GM12878 (cell line): ENCODE data around the gene ANOS1. TPM values are rescaled to one million over a fixed set of nuclear protein-coding genes. Genes with fewer than 3 reads are reported as not detected.

Experiments used
- ATAC-seq: fragments of 200-7000 bp; cut with Tn5 transposase; 3 replicates; pipeline ENCODE4 v1.9.1; 2020; ENCODE audit warnings: mild to moderate bottlenecking, moderate library complexity
- BruUV-seq: library from RNA; stranded (reverse); fragments of 400-500 nt; replicated peaks from 2 replicates; lab custom pipeline; 2021; lab: Mats Ljungman, UMichigan
- CTCF ChIA-PET: fragments of 300-600 bp; sonication (Branson Sonifier 250); formaldehyde crosslinking; extraction: SDS; loops from one replicate; lab custom pipeline; 2021; ENCODE audit warnings: inconsistent platforms; lab: Yijun Ruan, JAX
- POLR2A ChIA-PET: fragments of 350-600 bp; formaldehyde crosslinking; extraction: SDS; loops from one replicate; lab custom pipeline; 2021; ENCODE audit warnings: inconsistent platforms; lab: Charles Lee
- RAD21 ChIA-PET: fragments of 300-600 bp; sonication (Branson Sonifier 250); formaldehyde crosslinking; loops from one replicate; lab custom pipeline; 2023; ENCODE audit warnings: antibody characterized with exemption; ENCODE audit not compliant: unreplicated experiment; lab: Charles Lee
- SMC1A ChIA-PET: fragments of 300-600 bp; sonication (Branson Sonifier 250); formaldehyde crosslinking; loops from one replicate; lab custom pipeline; 2023; ENCODE audit not compliant: unreplicated experiment, uncharacterized antibody; lab: Charles Lee
- DNase-seq: peaks from one replicate; pipeline ENCODE4 v3.0.0-alpha.2; 2011; ENCODE audit warnings: low read depth, low spot score
- FAIRE-seq: peaks from 3 replicates; lab custom pipeline; 2011; peaks lifted over from hg19 to GRCh38; lab: Jason Lieb, UNC
- H2AFZ ChIP-seq: 2 replicates; pipeline ENCODE4 v1.6.0; 2011; ENCODE audit warnings: low read depth, low read length, control low read depth; ENCODE audit not compliant: control insufficient read depth
- H3K27ac ChIP-seq: 2 replicates; pipeline ENCODE4 v1.5.1; 2011; ENCODE audit warnings: control low read depth; ENCODE audit not compliant: control insufficient read depth, insufficient read depth
- H3K27me3 ChIP-seq, 2 experiments: replicated peaks in 1 of 2; 2 replicates each; pipeline versions ENCODE4 v1.6.0 to v1.6.1; 2011; ENCODE audit warnings: low read length in 1 of 2; ENCODE audit not compliant: control insufficient read depth in 2 of 2, insufficient read depth in 2 of 2
- H3K36me3 ChIP-seq, 2 experiments: 2 replicates each; pipeline ENCODE4 v1.5.1; 2011; ENCODE audit warnings: low read length in 1 of 2; ENCODE audit not compliant: control insufficient read depth in 2 of 2, insufficient read depth in 2 of 2
- H3K4me1 ChIP-seq: 2 replicates; pipeline ENCODE4 v1.6.1; 2011; ENCODE audit warnings: mild to moderate bottlenecking, low read length, moderate library complexity, mixed read lengths; ENCODE audit not compliant: control insufficient read depth, insufficient read depth
- H3K4me2 ChIP-seq: 2 replicates; pipeline ENCODE4 v1.6.0; 2011; ENCODE audit warnings: control low read depth; ENCODE audit not compliant: control insufficient read depth, insufficient read depth
- H3K4me3 ChIP-seq: fragments of 200-600 bp; sonication (generic); 2 replicates; pipeline ENCODE4 v1.5.1; 2016
- H3K79me2 ChIP-seq: 2 replicates; pipeline ENCODE4 v1.6.0; 2011; ENCODE audit warnings: low read length; ENCODE audit not compliant: control insufficient read depth, insufficient read depth
- H3K9ac ChIP-seq: 2 replicates; pipeline ENCODE4 v1.8.0; 2011; ENCODE audit warnings: low read length, control low read depth, mixed read lengths; ENCODE audit not compliant: control insufficient read depth, insufficient read depth
- H3K9me3 ChIP-seq: replicated peaks from 3 replicates; pipeline ENCODE4 v1.5.1; 2011; ENCODE audit warnings: mild to moderate bottlenecking, low read length; ENCODE audit not compliant: control insufficient read depth, insufficient read depth
- H4K20me1 ChIP-seq: 2 replicates; pipeline ENCODE4 v1.6.0; 2011; ENCODE audit not compliant: control insufficient read depth, insufficient read depth
- ESRRA ChIP-seq: IDR thresholded peaks from 2 replicates; pipeline ENCODE4 v1.6.1; 2012; ENCODE audit warnings: mild to moderate bottlenecking, low read length, improper control_type of control experiment
- HDAC2 ChIP-seq: fragments of 200-600 bp; sonication (generic); IDR thresholded peaks from 2 replicates; pipeline ENCODE4 v1.6.1; 2017
- IKZF2 ChIP-seq, 2 experiments: fragments of 450-650 bp; IDR thresholded peaks; 2 replicates each; pipeline ENCODE4 v1.6.1; 2017; ENCODE audit warnings: mild to moderate bottlenecking in 2 of 2, moderate library complexity in 2 of 2
- MAX ChIP-seq: IDR thresholded peaks from 2 replicates; pipeline ENCODE4 v1.6.1; 2012; ENCODE audit warnings: low read depth, low read length, improper control_type of control experiment
- NBN ChIP-seq: fragments of 450-650 bp; IDR thresholded peaks from 2 replicates; pipeline ENCODE4 v1.6.1; 2016
- NFIC ChIP-seq: IDR thresholded peaks from 2 replicates; pipeline ENCODE4 v1.6.1; 2012; ENCODE audit warnings: low read depth, mild to moderate bottlenecking, inconsistent platforms, low read length, moderate library complexity
- PAX5 ChIP-seq: IDR thresholded peaks from 2 replicates; pipeline ENCODE4 v1.6.1; 2011; ENCODE audit warnings: low read depth, low read length, borderline replicate concordance
- POLR2A ChIP-seq: IDR thresholded peaks from 2 replicates; pipeline ENCODE4 v1.6.1; 2011; ENCODE audit warnings: low read depth, mild to moderate bottlenecking, low read length
- POLR2AphosphoS2 ChIP-seq: IDR thresholded peaks from 2 replicates; pipeline ENCODE4 v1.6.1; 2011; ENCODE audit warnings: low read depth, mild to moderate bottlenecking, low read length, improper control_type of control experiment, moderate library complexity
- RAD51 ChIP-seq: fragments of 450-650 bp; IDR thresholded peaks from 2 replicates; pipeline ENCODE4 v1.6.1; 2016; ENCODE audit warnings: moderate library complexity, mild to moderate bottlenecking, inconsistent platforms
- SMAD1 ChIP-seq: fragments of 450-650 bp; IDR thresholded peaks from 2 replicates; pipeline ENCODE4 v1.6.1; 2018; ENCODE audit warnings: mild to moderate bottlenecking, low read depth; ENCODE audit not compliant: partially characterized antibody
- SMARCA5 ChIP-seq: fragments of 450-650 bp; IDR thresholded peaks from 2 replicates; pipeline ENCODE4 v1.6.1; 2017; ENCODE audit warnings: mild to moderate bottlenecking
- TAF1 ChIP-seq: IDR thresholded peaks from 2 replicates; pipeline ENCODE4 v1.6.1; 2011; ENCODE audit warnings: mild to moderate bottlenecking, low read depth, low read length, borderline replicate concordance
- TCF12 ChIP-seq: IDR thresholded peaks from 2 replicates; pipeline ENCODE4 v1.6.1; 2011; ENCODE audit warnings: low read depth, mild to moderate bottlenecking, low read length
- ZNF24 ChIP-seq: fragments of 450-650 bp; IDR thresholded peaks from 2 replicates; pipeline ENCODE4 v1.6.1; 2017; ENCODE audit warnings: antibody characterized with exemption, mild to moderate bottlenecking
- WGBS: methylation state at CpG from one replicate; pipeline ENCODE4 v1.1.6; 2016; ENCODE audit warnings: low lambda C conversion rate; ENCODE audit not compliant: insufficient replicate concordance, insufficient coverage; ENCODE audit errors: missing lambda C conversion rate; 5-methylcytosine and 5-hydroxymethylcytosine counted together
- in situ Hi-C: fragments of 300-500 bp; cut with MboI; formaldehyde crosslinking; loops from 9 replicates; pipeline ENCODE4 v1.14.3; 2018; ENCODE audit warnings: mixed read lengths
- intact Hi-C: fragments of 100-400 bp; cut with micrococcal nuclease; formaldehyde crosslinking; loops from one replicate; pipeline ENCODE4 v1.14.2; 2022; ENCODE audit not compliant: unreplicated experiment
- polyA plus RNA-seq, 11 experiments: library from polyadenylated mRNA; depleted of rRNA in 4 of 11; unstranded in 6 of 11; stranded (reverse) in 5 of 11; fragments of >200 nt; fragmentation: Nextera tagmentation in 4 of 11; fragmentation: Illumina TruSeq in 1 of 11; extraction: Ambion mirVana in 4 of 11; extraction: Trizol in 1 of 11; gene quantifications; 1 replicate in 1 of 11; 2 replicates in 10 of 11; pipeline versions ENCODE4 v1.2.1 to v1.2.3, GENCODE V29; 2011 to 2016; ENCODE audit warnings: inconsistent platforms in 2 of 11, missing spikeins in 2 of 11, low read depth in 1 of 11
- total RNA-seq, 4 experiments: library from RNA; depleted of rRNA in 3 of 4; stranded (reverse); fragments of >200 nt in 3 of 4; fragmentation: Illumina TruSeq in 1 of 4; extraction: Trizol in 1 of 4; gene quantifications; 2 replicates each; pipeline versions ENCODE4 v1.2.1 to v1.2.3, GENCODE V29; 2013 to 2021

The ANOS1 gene
- total and polyA plus RNA-seq, 10 of the 15 experiments (the other 5 are each of a cell fraction or from before 2014, with no cell fraction given) = under 0.01 to 4.0 (median 0.03) TPM; not detected in 3

DNA sequence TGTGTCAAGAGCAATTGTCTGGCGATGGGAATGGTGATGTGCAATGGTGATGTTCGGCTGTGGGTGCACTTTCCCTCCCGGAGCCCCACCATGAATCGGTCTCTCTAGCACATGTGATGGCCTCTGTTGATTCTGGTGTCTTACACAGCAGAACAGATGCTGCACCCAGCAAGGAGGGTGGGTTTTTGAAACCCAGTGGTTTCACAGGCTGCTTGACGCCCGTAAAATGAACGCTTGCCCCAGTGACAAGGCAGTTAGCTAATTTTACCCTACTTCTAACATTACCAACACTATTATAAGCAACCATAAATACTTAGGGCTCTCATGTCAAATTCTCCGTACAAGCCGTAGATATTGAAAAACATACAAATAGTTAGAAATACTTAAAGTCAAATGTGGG, 5.9 kb upstream of the ANOS1 start:
- Histone ChIP-seq H3K9ac (no peak overlapping the region), H4K20me1 (no peaks in the 10 kb centered on the region), H3K27me3 (no peaks in the 10 kb centered on the region; a peak in 1 of 4 replicates), H3K79me2 (no peaks in the 10 kb centered on the region), H3K4me3 (no peak overlapping the region), H3K4me1 (no peaks in the 10 kb centered on the region), H2AFZ (no peak overlapping the region), H3K27ac (no peak overlapping the region), H3K36me3 (no peaks in the 10 kb centered on the region), H3K9me3 (no peaks in the 10 kb centered on the region), H3K4me2 (no peak overlapping the region)
- no peak for TF ChIP-seq SMARCA5
- TF ChIP-seq IKZF2 (IDR thresholded peaks at IDR 0.05) = no peak
- TF ChIP-seq NFIC = no peak
- TF ChIP-seq TCF12 = no peak
- no peak for TF ChIP-seq RAD51
- TF ChIP-seq MAX = no peak
- no peak for TF ChIP-seq PAX5
- no peak for TF ChIP-seq TAF1
- no peak for TF ChIP-seq ZNF24
- TF ChIP-seq SMAD1 = no peak
- no peak for TF ChIP-seq POLR2AphosphoS2
- no peak for TF ChIP-seq HDAC2
- no peak for TF ChIP-seq NBN
- no peak for TF ChIP-seq ESRRA
- no peak for TF ChIP-seq POLR2A
- ChIA-PET RAD21 (interaction anchor here (0.9 to 1.6 kb wide), 4 partner anchors 415 to 747 kb away, joined by 3 to 7 read pairs (median 6); no protein-coding TSS in a partner anchor), CTCF (interaction anchor here (0.8 to 2.9 kb wide), 22 partner anchors 9 to 796 kb away, joined by 3 to 29 read pairs (median 6); no protein-coding TSS in a partner anchor), SMC1A (interaction anchor here (0.6 to 2.8 kb wide), 7 partner anchors 10 to 790 kb away, joined by 3 to 13 read pairs (median 5); no protein-coding TSS in a partner anchor), POLR2A (no interaction called here)
- BruUV-seq = no TSS peak
- ATAC-seq (no peak), FAIRE-seq (no peak), DNase-seq (no peak)
- WGBS = 55% methylated on average over 9 of the region's 9 CpGs
- in situ Hi-C loops = loop anchor here (5.0 kb wide), 1 partner anchor 741 kb away; no protein-coding TSS in a partner anchor
- intact Hi-C loops = loop anchor here (1.0 to 2.0 kb wide), 3 partner anchors 373 to 742 kb away; no protein-coding TSS in a partner anchor
